HepG2 (cell line): ENCODE results near the gene SNED1. TPM values are rescaled to one million over a fixed set of nuclear protein-coding genes. Genes with fewer than 3 reads are reported as not detected.
A peak's percentile ranks its signal among the peaks of the same experiment; 100 is the strongest.

Experiments
- ARID3A ChIP-seq: IDR thresholded peaks from 2 replicates; pipeline ENCODE4 v1.6.1; 2012; ENCODE audit warnings: low read depth, low read length, improper control_type of control experiment
- ASH2L ChIP-seq: fragments of 300-600, 200-600 bp; sonication (generic); IDR thresholded peaks from 2 replicates; pipeline ENCODE4 v1.7.0; 2017; ENCODE audit warnings: low read depth, mild to moderate bottlenecking, moderate library complexity, mixed read lengths, low read length; ENCODE audit not compliant: insufficient read length
- ELF1 ChIP-seq: sonication (generic); formaldehyde crosslinking; IDR thresholded peaks from 2 replicates; pipeline ENCODE4 v1.4.0; 2020; ENCODE audit warnings: missing genetic modification reagents
- FOXP4 ChIP-seq: sonication (generic); formaldehyde crosslinking; IDR thresholded peaks from 2 replicates; pipeline ENCODE4 v1.4.0; 2020; ENCODE audit warnings: missing genetic modification reagents
- FUBP1 ChIP-seq: sonication (generic); formaldehyde crosslinking; IDR thresholded peaks from 2 replicates; pipeline ENCODE4 v1.5.1; 2020; ENCODE audit warnings: missing genetic modification reagents, mild to moderate bottlenecking, borderline replicate concordance
- IRF2 ChIP-seq: IDR thresholded peaks from 2 replicates; pipeline ENCODE4 v1.6.1; 2018; ENCODE audit warnings: missing genetic modification reagents, missing compliant biosample characterization
- NFYC ChIP-seq: IDR thresholded peaks from 2 replicates; pipeline ENCODE4 v1.6.1; 2016; ENCODE audit warnings: missing genetic modification reagents, missing compliant biosample characterization
- NR3C1 ChIP-seq: sonication (generic); formaldehyde crosslinking; IDR thresholded peaks from 2 replicates; pipeline ENCODE4 v1.4.0; 2020; ENCODE audit warnings: missing genetic modification reagents
- SIX1 ChIP-seq: sonication (generic); formaldehyde crosslinking; IDR thresholded peaks from 2 replicates; pipeline ENCODE4 v1.4.0; 2020; ENCODE audit warnings: missing genetic modification reagents, borderline replicate concordance
- SMAD1 ChIP-seq: sonication (generic); formaldehyde crosslinking; IDR thresholded peaks from 2 replicates; pipeline ENCODE4 v1.4.0; 2020; ENCODE audit warnings: missing genetic modification reagents, low read depth, mild to moderate bottlenecking, borderline replicate concordance
- TBL1XR1 ChIP-seq: fragments of 150-350 bp; IDR thresholded peaks from 2 replicates; pipeline ENCODE4 v1.6.1; 2014; ENCODE audit warnings: borderline replicate concordance, low read length; ENCODE audit not compliant: partially characterized antibody
- ZBTB10 ChIP-seq: sonication (generic); formaldehyde crosslinking; IDR thresholded peaks from 2 replicates; pipeline ENCODE4 v1.4.0; 2020; ENCODE audit warnings: missing genetic modification reagents, borderline replicate concordance
- ZNF143 ChIP-seq: sonication (generic); formaldehyde crosslinking; IDR thresholded peaks from 2 replicates; pipeline ENCODE4 v1.4.0; 2020; ENCODE audit warnings: missing genetic modification reagents
- ZNF280B ChIP-seq: sonication (generic); formaldehyde crosslinking; IDR thresholded peaks from 2 replicates; pipeline ENCODE4 v1.5.0; 2020; ENCODE audit warnings: missing genetic modification reagents, mild to moderate bottlenecking, borderline replicate concordance
- ZNF3 ChIP-seq: IDR thresholded peaks from 2 replicates; pipeline ENCODE4 v1.7.0; 2017; ENCODE audit warnings: inconsistent platforms
- ZNF430 ChIP-seq: sonication (generic); formaldehyde crosslinking; IDR thresholded peaks from 2 replicates; pipeline ENCODE4 v1.9.0; 2021; ENCODE audit warnings: mild to moderate bottlenecking, missing genetic modification reagents
- ZNF44 ChIP-seq: sonication (generic); formaldehyde crosslinking; IDR thresholded peaks from 2 replicates; pipeline ENCODE4 v1.5.1; 2020; ENCODE audit warnings: mild to moderate bottlenecking, missing genetic modification reagents
- ZNF564 ChIP-seq: sonication (generic); formaldehyde crosslinking; IDR thresholded peaks from 2 replicates; pipeline ENCODE4 v1.8.1; 2023; ENCODE audit warnings: mild to moderate bottlenecking, missing genetic modification reagents
- ZNF749 ChIP-seq: sonication (generic); formaldehyde crosslinking; IDR thresholded peaks from 2 replicates; pipeline ENCODE4 v1.8.0; 2022; ENCODE audit warnings: mild to moderate bottlenecking, missing genetic modification reagents, moderate library complexity, borderline replicate concordance
- polyA plus RNA-seq, 8 experiments: library from polyadenylated mRNA; depleted of rRNA in 3 of 8; stranded (reverse) in 7 of 8; unstranded in 1 of 8; fragments of >200 nt; fragmentation: Illumina TruSeq in 4 of 8; extraction: Trizol in 4 of 8; gene quantifications; 2 replicates each; pipeline versions ENCODE4 v1.2.1 to v1.2.3, GENCODE V29; 2011 to 2016; ENCODE audit warnings: low read depth in 4 of 8, missing spikeins in 1 of 8, mixed read lengths in 1 of 8; ENCODE audit not compliant: insufficient read depth in 1 of 8
- total RNA-seq, 5 experiments: library from RNA; depleted of rRNA; stranded (reverse); fragments of >200 nt; fragmentation: Illumina TruSeq; extraction: Trizol; gene quantifications; 2 replicates each; pipeline ENCODE4 v1.2.3, GENCODE V29; 2016; ENCODE audit warnings: low read depth in 1 of 5

Gene SNED1
- total and polyA plus RNA-seq, 2 of the 13 experiments (the other 11 are each of a cell fraction or from before 2014, with no cell fraction given): 0.15 to 0.65 TPM

- TF ChIP-seq ZNF44 (no peak), TBL1XR1 (no peak), FUBP1 (CRISPR knock-in tag) (no peak), ARID3A (no peak), SIX1 (CRISPR knock-in tag) (no peak), ZNF430 (CRISPR knock-in tag) (no peak), ASH2L (no peak), ELF1 (CRISPR knock-in tag) (no peak), ZNF564 (CRISPR knock-in tag) (no peak), ZNF3 (CRISPR knock-in tag) (no peak), FOXP4 (CRISPR knock-in tag) (no peak), ZNF143 (CRISPR knock-in tag) (no peak), NR3C1 (CRISPR knock-in tag) (no peak), ZNF280B (CRISPR knock-in tag) (no peak), ZNF749 (CRISPR knock-in tag) (no peak), NFYC (CRISPR knock-in tag) (no peak), IRF2 (CRISPR knock-in tag) (0 out of 2 replicates have a peak, but pooled peaks have one; percentile 30), ZBTB10 (CRISPR knock-in tag) (no peak), SMAD1 (CRISPR knock-in tag) (0 out of 2 replicates have a peak, but pooled peaks have one; percentile 65)
These were observed 8.8 kb upstream of the SNED1 start (continued) for GRCh38 chr2:240989451-240990265.
